Fibroblast of villous mesenchyme (primary cell): ENCODE data around the gene EMSY. TPM values are rescaled to one million over a fixed set of nuclear protein-coding genes. Genes with fewer than 3 reads are reported as not detected.

Source experiments
- DNase-seq: peaks from one replicate; pipeline ENCODE4 v3.0.0-alpha.2; 2010; ENCODE audit warnings: low read depth
- H3K4me3 ChIP-seq: 2 replicates; pipeline ENCODE4 v1.5.1; 2011; ENCODE audit warnings: low read depth, mild to moderate bottlenecking, low read length
- small RNA-seq: library from RNA; depleted of rRNA; stranded (forward); fragments of <200 nt; gene quantifications from one replicate; pipeline ENCODE3, GENCODE V24; 2012
- total RNA-seq: library from RNA; depleted of rRNA; stranded (reverse); fragments of >200 nt; gene quantifications from 2 replicates; pipeline ENCODE4 v1.2.3, GENCODE V29; 2012
- TF ChIP-seq, protein P1 (sequence below): IDR thresholded peaks from 2 replicates; pipeline ENCODE4 v1.5.1; 2012; ENCODE audit warnings: low read depth, mild to moderate bottlenecking, low read length; ENCODE audit not compliant: insufficient read depth

EMSY gene
- total RNA-seq, 1 donor, result 22.0 TPM

- no peak overlapping the region for H3K4me3 ChIP-seq
- DNase-seq, result no peak
- TF ChIP-seq, protein P1, sequence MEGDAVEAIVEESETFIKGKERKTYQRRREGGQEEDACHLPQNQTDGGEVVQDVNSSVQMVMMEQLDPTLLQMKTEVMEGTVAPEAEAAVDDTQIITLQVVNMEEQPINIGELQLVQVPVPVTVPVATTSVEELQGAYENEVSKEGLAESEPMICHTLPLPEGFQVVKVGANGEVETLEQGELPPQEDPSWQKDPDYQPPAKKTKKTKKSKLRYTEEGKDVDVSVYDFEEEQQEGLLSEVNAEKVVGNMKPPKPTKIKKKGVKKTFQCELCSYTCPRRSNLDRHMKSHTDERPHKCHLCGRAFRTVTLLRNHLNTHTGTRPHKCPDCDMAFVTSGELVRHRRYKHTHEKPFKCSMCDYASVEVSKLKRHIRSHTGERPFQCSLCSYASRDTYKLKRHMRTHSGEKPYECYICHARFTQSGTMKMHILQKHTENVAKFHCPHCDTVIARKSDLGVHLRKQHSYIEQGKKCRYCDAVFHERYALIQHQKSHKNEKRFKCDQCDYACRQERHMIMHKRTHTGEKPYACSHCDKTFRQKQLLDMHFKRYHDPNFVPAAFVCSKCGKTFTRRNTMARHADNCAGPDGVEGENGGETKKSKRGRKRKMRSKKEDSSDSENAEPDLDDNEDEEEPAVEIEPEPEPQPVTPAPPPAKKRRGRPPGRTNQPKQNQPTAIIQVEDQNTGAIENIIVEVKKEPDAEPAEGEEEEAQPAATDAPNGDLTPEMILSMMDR, result no peak
Observed at GRCh38 chr11:76601724-76602123, 156.9 kb downstream of the EMSY start.

- TF ChIP-seq, protein P1, result no peak
- DNase-seq, result peak; percentile 89
- H3K4me3 ChIP-seq, result no peak overlapping the region
Observed at GRCh38 chr11:76602431-76602861, 157.6 kb downstream of the EMSY start.

Small RNA genes lying within 50 kb of the gene (small RNA-seq; reads per million reads assigned to genes)
- gene AP001189.2 (not detected), gene RF00019 (not detected)

Other genes starting within 250 kb of the EMSY start
- gene WNT11, start 238.5 kb upstream of the EMSY start, total RNA-seq, result under 0.01 TPM in 1 of 2 replicates, not detected in the other
- 44.5 and 47.1 TPM in 2 replicates for gene THAP12, start 63.9 kb upstream of the EMSY start, total RNA-seq
- 1.7 and 4.2 TPM in 2 replicates for gene GVQW3, start 63.7 kb upstream of the EMSY start, total RNA-seq
- 12.1 and 25.8 TPM in 2 replicates for gene LRRC32, start 225.7 kb downstream of the EMSY start, total RNA-seq